Mesodermal cell (in vitro differentiated cells): ENCODE data around the gene TM9SF1.
A peak's percentile ranks its signal among the peaks of the same experiment; 100 is the strongest.

ENCODE experiments used
- H3K27ac ChIP-seq: 2 replicates; pipeline ENCODE4 v1.7.0; 2013; ENCODE audit warnings: mild to moderate bottlenecking, low read depth, low read length, moderate library complexity; ENCODE audit not compliant: severe bottlenecking
- H3K36me3 ChIP-seq: 2 replicates; pipeline ENCODE4 v1.7.1; 2013; ENCODE audit warnings: mild to moderate bottlenecking, low read length, moderate library complexity; ENCODE audit not compliant: control insufficient read depth, insufficient read depth
- H3K4me1 ChIP-seq: one replicate; pipeline ENCODE4 v1.7.1; 2013; ENCODE audit warnings: mild to moderate bottlenecking, low read length; ENCODE audit not compliant: insufficient read depth, control insufficient read depth, poor library complexity, severe bottlenecking
- H3K4me3 ChIP-seq: 2 replicates; pipeline ENCODE4 v1.7.0; 2013; ENCODE audit warnings: low read length, control low read depth, mild to moderate bottlenecking; ENCODE audit not compliant: insufficient read depth, poor library complexity, severe bottlenecking; ENCODE audit errors: extremely low read depth
- H3K9me3 ChIP-seq: 2 replicates; pipeline ENCODE4 v1.7.1; 2013; ENCODE audit warnings: mild to moderate bottlenecking, low read length, moderate library complexity; ENCODE audit not compliant: control insufficient read depth
- WGBS, 2 experiments: methylation state at CpG; one replicate each; pipeline ENCODE4 v1.1.5; 2013; ENCODE audit warnings: missing lambda C conversion rate in 2 of 2; ENCODE audit not compliant: insufficient coverage in 2 of 2; 5-methylcytosine and 5-hydroxymethylcytosine counted together

The TM9SF1 gene

GRCh38 chr14:24183014-24183481 is 12.2 kb downstream of the TM9SF1 start:
- H3K4me3 ChIP-seq, result no peak overlapping the region
- H3K4me1 ChIP-seq, result peaks cover 8% of the 10 kb centered on the region
- H3K27ac ChIP-seq, result no peak overlapping the region
- WGBS, 2 experiments, result 97 to 100% methylated on average over 8 to 12 of the region's 15 CpGs
- no peaks in the 10 kb centered on the region for H3K9me3 ChIP-seq
- peaks cover 82% of the 10 kb centered on the region for H3K36me3 ChIP-seq

GRCh38 chr14:24182110-24182882 is 12.9 kb downstream of the TM9SF1 start:
- H3K36me3 ChIP-seq, result peaks cover 85% of the 10 kb centered on the region

DNA sequence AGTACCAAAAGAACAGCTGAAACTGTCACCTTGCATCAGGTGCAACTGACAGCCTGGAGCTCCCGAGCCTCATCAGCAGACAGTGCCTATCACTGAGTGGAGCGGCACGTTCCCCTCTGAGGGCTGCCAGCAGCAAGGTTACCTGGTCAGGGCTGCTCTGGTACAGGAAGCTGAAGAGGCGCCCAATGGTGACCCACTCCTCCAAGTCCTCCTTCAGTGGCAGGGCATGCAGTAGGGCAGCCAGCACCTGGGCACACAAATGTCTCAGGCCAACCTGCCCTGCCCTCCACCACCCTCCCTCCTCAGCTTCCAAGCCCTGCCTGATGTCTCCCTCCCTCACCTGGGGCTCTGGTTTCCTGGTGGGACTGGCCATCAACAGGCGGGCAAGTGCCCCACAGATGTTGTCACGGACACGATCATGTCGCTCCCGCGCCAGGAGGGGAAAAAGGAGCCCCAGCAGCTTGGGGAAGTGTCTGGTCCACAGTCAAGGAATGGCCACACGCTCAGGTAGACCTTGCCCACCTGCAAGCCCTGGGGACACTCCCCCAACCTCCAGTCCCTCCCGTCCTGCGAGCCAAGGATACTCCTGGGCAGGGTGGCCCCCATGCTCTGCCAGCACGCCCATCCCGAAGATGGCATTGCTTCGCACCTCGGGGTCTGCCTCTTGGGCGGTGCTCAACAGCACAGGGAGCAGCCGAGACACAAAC is 13.7 kb downstream of the TM9SF1 start:
- Histone ChIP-seq H3K4me1 (no peaks in the 10 kb centered on the region), H3K36me3 (peaks cover 84% of the 10 kb centered on the region), H3K27ac (no peak overlapping the region), H3K9me3 (no peaks in the 10 kb centered on the region), H3K4me3 (no peak overlapping the region)
- WGBS, 2 experiments, result 93 to 95% methylated on average over 18 to 19 of the region's 19 CpGs

More at GRCh38 chr14:24182110-24182882, 12.9 kb downstream of the TM9SF1 start:
- H3K4me1 ChIP-seq, result peaks cover under 1% of the 10 kb centered on the region
- H3K27ac ChIP-seq, result no peak overlapping the region
- no peaks in the 10 kb centered on the region for H3K9me3 ChIP-seq
- H3K4me3 ChIP-seq, result no peak overlapping the region
- 93 to 96% methylated on average over 11 to 14 of the region's 14 CpGs for WGBS, 2 experiments

- Histone ChIP-seq H3K36me3 (peaks cover 71% of the 10 kb centered on the region), H3K27ac (peak overlapping the region; percentile 29), H3K4me3 (no peak overlapping the region), H3K4me1 (no peaks in the 10 kb centered on the region), H3K9me3 (no peaks in the 10 kb centered on the region)
- 87 to 90% methylated on average over 14 to 16 of the region's 18 CpGs for whole genome bisulfite sequencing, 2 experiments
These were observed 15.1 kb downstream of the TM9SF1 start for GRCh38 chr14:24179961-24180796.

DNA sequence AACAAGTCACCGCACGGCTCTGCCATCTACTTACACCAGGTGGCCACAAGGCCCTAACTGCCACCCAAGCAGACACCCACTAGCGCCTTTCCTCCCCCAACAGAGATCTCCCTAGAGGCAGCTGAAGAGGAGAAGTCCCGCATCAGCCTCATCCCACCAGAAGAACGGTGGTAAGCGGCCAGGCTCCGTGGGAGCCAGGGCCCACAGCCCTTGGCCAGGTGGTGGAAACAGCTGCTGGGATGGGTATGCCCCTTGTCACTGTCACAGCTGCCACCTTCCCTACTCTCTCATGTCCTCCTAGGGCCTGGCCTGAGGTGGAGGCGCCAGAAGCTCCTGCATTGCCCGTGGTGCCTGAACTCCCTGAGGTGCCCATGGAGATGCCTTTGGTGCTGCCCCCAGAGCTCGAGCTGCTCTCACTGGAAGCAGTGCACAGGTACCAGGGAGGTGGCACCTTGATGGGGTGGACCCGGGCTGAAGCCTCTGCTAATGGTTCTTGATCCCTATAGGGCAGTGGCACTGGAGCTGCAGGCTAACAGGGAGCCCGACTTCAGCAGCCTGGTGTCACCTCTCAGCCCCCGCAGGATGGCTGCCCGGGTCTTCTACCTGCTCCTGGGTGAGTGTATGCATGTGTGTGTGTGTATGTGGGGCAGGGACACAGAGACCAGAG is 15.8 kb downstream of the TM9SF1 start:
- H3K4me1 ChIP-seq, result no peaks in the 10 kb centered on the region
- no peaks in the 10 kb centered on the region for H3K9me3 ChIP-seq
- H3K4me3 ChIP-seq, result no peak overlapping the region
- peaks cover 63% of the 10 kb centered on the region for H3K36me3 ChIP-seq
- 95 to 97% methylated on average over 5 to 9 of the region's 14 CpGs for WGBS, 2 experiments
- H3K27ac ChIP-seq, result no peak overlapping the region

- 87 to 92% methylated on average over 7 to 8 of the region's 12 CpGs for WGBS, 2 experiments
- no peak overlapping the region for H3K4me3 ChIP-seq
- H3K9me3 ChIP-seq, result no peaks in the 10 kb centered on the region
- H3K27ac ChIP-seq, result no peak overlapping the region
- H3K4me1 ChIP-seq, result no peaks in the 10 kb centered on the region
- H3K36me3 ChIP-seq, result peaks cover 57% of the 10 kb centered on the region
These were observed 16.7 kb downstream of the TM9SF1 start for GRCh38 chr14:24178399-24179178.

DNA sequence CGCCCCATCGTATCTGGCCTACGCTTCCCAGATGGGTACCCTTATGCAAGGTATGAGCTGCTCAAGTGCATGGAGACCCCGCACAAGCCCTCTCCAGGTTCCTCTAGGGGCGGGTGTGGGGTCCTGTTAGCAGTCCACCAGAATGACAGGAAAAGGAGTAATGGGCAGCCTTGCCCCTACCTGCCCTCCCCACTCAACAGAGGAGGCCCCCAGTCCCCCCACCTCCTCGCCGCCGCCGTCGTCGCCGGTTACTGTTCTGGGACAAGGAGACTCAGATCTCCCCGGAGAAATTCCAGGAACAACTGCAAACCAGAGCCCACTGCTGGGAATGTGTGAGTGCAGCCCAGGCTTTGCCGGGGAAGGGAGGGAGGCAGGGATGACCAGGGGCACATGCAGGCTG is 17.4 kb downstream of the TM9SF1 start:
- WGBS, 2 experiments, result 90 to 100% methylated on average over 6 to 9 of the region's 14 CpGs

DNA sequence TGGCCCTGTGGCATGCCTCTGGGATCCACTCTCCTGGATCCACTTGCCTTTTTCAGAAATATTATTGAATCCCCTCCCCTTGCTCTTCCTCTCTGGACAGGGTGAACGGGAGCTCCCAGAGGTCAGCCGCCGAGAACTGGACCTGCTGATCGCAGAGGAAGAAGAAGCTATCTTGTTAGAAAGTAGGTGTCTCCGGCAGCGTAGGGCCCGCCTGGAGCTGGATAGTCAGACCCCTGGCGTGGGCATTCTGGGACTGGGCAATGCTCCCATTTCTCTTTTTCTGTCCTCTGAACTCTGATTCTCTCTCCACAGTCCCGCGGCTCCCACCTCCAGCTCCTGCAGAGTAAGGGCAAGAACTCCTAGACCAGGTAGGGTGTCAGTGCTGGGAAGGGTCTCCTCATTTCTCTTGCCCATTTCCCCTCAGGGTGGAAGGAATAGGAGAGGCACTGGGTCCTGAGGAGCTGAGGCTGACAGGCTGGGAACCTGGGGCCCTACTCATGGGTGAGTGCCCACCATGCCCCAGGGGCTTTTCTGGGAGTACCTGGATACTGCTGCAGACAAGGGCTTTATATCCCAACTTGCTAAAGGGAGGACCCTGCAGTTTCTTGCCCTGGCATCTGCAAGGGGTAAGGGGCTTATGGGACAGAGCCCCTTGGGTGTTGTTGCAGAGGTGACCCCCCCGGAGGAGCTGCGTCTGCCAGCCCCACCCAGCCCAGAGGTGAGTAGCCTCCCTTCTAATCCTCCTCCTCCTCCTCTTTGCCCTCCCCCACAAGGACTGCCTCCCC is 18.0 kb downstream of the TM9SF1 start:
- no peak overlapping the region for H3K4me3 ChIP-seq
- no peak overlapping the region for H3K27ac ChIP-seq
- WGBS, 2 experiments, result 89 to 100% methylated on average over 4 to 8 of the region's 12 CpGs
- no peaks in the 10 kb centered on the region for H3K9me3 ChIP-seq
- H3K4me1 ChIP-seq, result no peaks in the 10 kb centered on the region
- H3K36me3 ChIP-seq, result peaks cover 45% of the 10 kb centered on the region

More for the DNA sequence above, 17.4 kb downstream of the TM9SF1 start:
- Histone ChIP-seq H3K4me1 (no peaks in the 10 kb centered on the region), H3K27ac (no peak overlapping the region), H3K9me3 (no peaks in the 10 kb centered on the region), H3K36me3 (peaks cover 50% of the 10 kb centered on the region), H3K4me3 (no peak overlapping the region)

DNA sequence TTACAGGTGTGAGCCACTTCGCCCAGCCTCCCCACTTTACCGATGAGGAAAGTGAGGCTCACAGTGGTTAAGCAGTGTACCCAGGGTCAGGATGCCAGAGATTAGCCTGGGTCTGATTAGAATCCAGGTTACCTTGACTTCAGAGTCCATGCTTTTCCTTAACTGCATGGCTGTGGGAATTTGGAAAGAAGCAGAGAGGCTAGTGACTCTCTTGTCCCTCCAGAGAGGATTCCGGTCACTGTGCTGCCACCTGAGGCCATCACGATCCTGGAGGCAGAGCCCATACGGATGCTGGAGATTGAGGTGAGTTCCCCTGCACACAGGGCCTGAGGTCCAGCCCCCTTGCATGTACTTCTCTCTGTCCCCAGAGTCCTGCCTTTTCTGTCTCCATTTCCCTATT is 18.6 kb downstream of the TM9SF1 start:
- no peaks in the 10 kb centered on the region for H3K9me3 ChIP-seq
- peaks cover 39% of the 10 kb centered on the region for H3K36me3 ChIP-seq
- 93 to 97% methylated on average over 5 of the region's 5 CpGs for WGBS, 2 experiments
- H3K4me3 ChIP-seq, result no peak overlapping the region
- no peaks in the 10 kb centered on the region for H3K4me1 ChIP-seq
- H3K27ac ChIP-seq, result no peak overlapping the region
